PC-9 (cell line): ENCODE measurements around the gene AUTS2. TPM values are rescaled to one million over a fixed set of nuclear protein-coding genes. Genes with fewer than 3 reads are reported as not detected.
"Not testable (repeated sequence)": the region's sequence is repeated elsewhere in the genome, so short reads cannot be mapped to it uniquely, and the experiment has no call there.

Experiments used
- BruUV-seq: library from RNA; stranded (reverse); fragments of 400-500 nt; replicated peaks from 2 replicates; lab custom pipeline; 2021; lab: Mats Ljungman, UMichigan
- CTCF ChIA-PET: fragments of 300-600 bp; sonication (Branson Sonifier 250); formaldehyde crosslinking; loops from one replicate; lab custom pipeline; 2022; ENCODE audit warnings: antibody characterized with exemption; lab: Charles Lee
- POLR2A ChIA-PET: fragments of 300-600 bp; sonication (Branson Sonifier 250); formaldehyde crosslinking; loops from one replicate; lab custom pipeline; 2022; ENCODE audit warnings: antibody characterized with exemption; ENCODE audit not compliant: unreplicated experiment; lab: Charles Lee
- DNase-seq, 2 experiments: peaks; one replicate each; pipeline versions ENCODE4 v3.0.0 to v3.0.0-alpha.2; 2015 to 2022; ENCODE audit warnings: mixed read lengths in 1 of 2
- H2AFZ ChIP-seq: fragments of 200-600 bp; sonication (generic); 2 replicates; pipeline ENCODE4 v1.8.1; 2017; ENCODE audit warnings: antibody characterized with exemption
- H3F3A ChIP-seq: fragments of 200-600 bp; sonication (generic); 2 replicates; pipeline ENCODE4 v1.8.1; 2017; ENCODE audit warnings: antibody characterized with exemption, mild to moderate bottlenecking, low read depth; ENCODE audit not compliant: insufficient read depth
- H3K27ac ChIP-seq: fragments of 200-600 bp; sonication (generic); 2 replicates; pipeline ENCODE4 v1.6.1; 2016; ENCODE audit warnings: mixed run types
- H3K27me3 ChIP-seq: fragments of 200-600 bp; sonication (generic); 2 replicates; pipeline ENCODE4 v1.6.1; 2016; ENCODE audit warnings: low read depth, mixed run types; ENCODE audit not compliant: insufficient read depth
- H3K36me3 ChIP-seq: fragments of 200-600 bp; sonication (generic); 2 replicates; pipeline ENCODE4 v1.6.1; 2016; ENCODE audit warnings: low read depth, mixed run types
- H3K4me1 ChIP-seq: fragments of 200-600 bp; sonication (generic); replicated peaks from 2 replicates; pipeline ENCODE4 v1.6.1; 2016; ENCODE audit warnings: mixed run types; ENCODE audit not compliant: insufficient read depth
- H3K4me2 ChIP-seq: fragments of 200-600 bp; sonication (generic); 2 replicates; pipeline ENCODE4 v1.6.1; 2017; ENCODE audit warnings: mixed run types
- H3K4me3 ChIP-seq: fragments of 200-600 bp; sonication (generic); 2 replicates; pipeline ENCODE4 v1.6.1; 2016; ENCODE audit warnings: mixed run types
- H3K79me2 ChIP-seq: fragments of 200-600 bp; sonication (generic); 2 replicates; pipeline ENCODE4 v1.6.1; 2017; ENCODE audit warnings: low read depth, mixed run types
- H3K9me2 ChIP-seq: fragments of 200-600 bp; sonication (generic); 2 replicates; pipeline ENCODE4 v1.8.1; 2017; ENCODE audit warnings: mild to moderate bottlenecking; ENCODE audit not compliant: insufficient read depth
- H3K9me3 ChIP-seq: fragments of 200-600 bp; sonication (generic); 2 replicates; pipeline ENCODE4 v1.8.1; 2016; ENCODE audit warnings: low read depth; ENCODE audit not compliant: insufficient read depth
- H4K20me1 ChIP-seq: fragments of 200-600 bp; sonication (generic); 2 replicates; pipeline ENCODE4 v1.8.1; 2017; ENCODE audit not compliant: insufficient read depth
- EZH2 ChIP-seq: fragments of 200-600 bp; sonication (generic); IDR thresholded peaks from 2 replicates; pipeline ENCODE4 v1.8.0; 2017; ENCODE audit warnings: antibody characterized with exemption, low read depth
- intact Hi-C: fragments of 100-400 bp; cut with micrococcal nuclease; formaldehyde crosslinking; loops from one replicate; pipeline ENCODE4 v1.10.0; 2022; ENCODE audit not compliant: unreplicated experiment
- total RNA-seq: library from RNA; stranded (reverse); gene quantifications from 2 replicates; pipeline ENCODE4 v1.2.3, GENCODE V29; 2021
- TF ChIP-seq, protein P1 (sequence below): fragments of 200-600 bp; sonication (generic); conservative IDR thresholded peaks from 2 replicates; pipeline ENCODE4 v1.6.1; 2017; ENCODE audit warnings: mixed run types, antibody characterized with exemption, mild to moderate bottlenecking, moderate library complexity

AUTS2 gene
- total RNA-seq, 1 experiment from 2014 or later, result not detected

DNA sequence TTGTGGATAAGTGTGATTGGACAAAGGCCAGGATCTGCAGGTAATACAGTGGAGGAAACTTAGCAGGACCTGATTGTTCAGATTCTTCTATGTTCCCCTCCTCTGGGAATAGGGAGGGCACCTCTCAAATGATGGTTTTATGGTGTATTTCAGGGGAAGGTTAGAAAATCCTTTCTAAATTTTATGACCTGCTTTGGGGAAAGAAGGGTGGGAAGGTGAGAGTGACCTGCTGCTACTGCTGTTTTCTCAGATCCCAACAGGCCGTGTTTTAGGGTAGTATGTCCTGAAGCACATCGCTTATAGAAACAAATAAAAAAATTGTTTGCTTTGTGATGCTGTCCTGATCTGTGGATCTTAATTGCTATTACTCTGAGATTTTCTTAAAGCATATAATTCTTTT is 1129.6 kb downstream of the AUTS2 start:
- no peak for DNase-seq
- no peaks in the 10 kb centered on the region for H3K9me3 ChIP-seq
- intact Hi-C loops, result no loop called here
- no peaks in the 10 kb centered on the region for H4K20me1 ChIP-seq
- H3K27me3 ChIP-seq, result peaks cover 54% of the 10 kb centered on the region
- H3K27ac ChIP-seq, result no peak overlapping the region
- H3K4me2 ChIP-seq, result no peak overlapping the region
- CTCF ChIA-PET, result no interaction called here
- no peaks in the 10 kb centered on the region for H3K4me1 ChIP-seq
- POLR2A ChIA-PET, result no interaction called here
- H2AFZ ChIP-seq, result no peak overlapping the region
- H3K36me3 ChIP-seq, result no peaks in the 10 kb centered on the region
- H3F3A ChIP-seq, result no peaks in the 10 kb centered on the region
- H3K79me2 ChIP-seq, result no peaks in the 10 kb centered on the region
- TF ChIP-seq, protein P1, sequence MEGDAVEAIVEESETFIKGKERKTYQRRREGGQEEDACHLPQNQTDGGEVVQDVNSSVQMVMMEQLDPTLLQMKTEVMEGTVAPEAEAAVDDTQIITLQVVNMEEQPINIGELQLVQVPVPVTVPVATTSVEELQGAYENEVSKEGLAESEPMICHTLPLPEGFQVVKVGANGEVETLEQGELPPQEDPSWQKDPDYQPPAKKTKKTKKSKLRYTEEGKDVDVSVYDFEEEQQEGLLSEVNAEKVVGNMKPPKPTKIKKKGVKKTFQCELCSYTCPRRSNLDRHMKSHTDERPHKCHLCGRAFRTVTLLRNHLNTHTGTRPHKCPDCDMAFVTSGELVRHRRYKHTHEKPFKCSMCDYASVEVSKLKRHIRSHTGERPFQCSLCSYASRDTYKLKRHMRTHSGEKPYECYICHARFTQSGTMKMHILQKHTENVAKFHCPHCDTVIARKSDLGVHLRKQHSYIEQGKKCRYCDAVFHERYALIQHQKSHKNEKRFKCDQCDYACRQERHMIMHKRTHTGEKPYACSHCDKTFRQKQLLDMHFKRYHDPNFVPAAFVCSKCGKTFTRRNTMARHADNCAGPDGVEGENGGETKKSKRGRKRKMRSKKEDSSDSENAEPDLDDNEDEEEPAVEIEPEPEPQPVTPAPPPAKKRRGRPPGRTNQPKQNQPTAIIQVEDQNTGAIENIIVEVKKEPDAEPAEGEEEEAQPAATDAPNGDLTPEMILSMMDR, result no peak
- no peak for TF ChIP-seq EZH2
- H3K9me2 ChIP-seq, result no peaks in the 10 kb centered on the region
- no peak overlapping the region for H3K4me3 ChIP-seq
- BruUV-seq, result no TSS peak

DNA sequence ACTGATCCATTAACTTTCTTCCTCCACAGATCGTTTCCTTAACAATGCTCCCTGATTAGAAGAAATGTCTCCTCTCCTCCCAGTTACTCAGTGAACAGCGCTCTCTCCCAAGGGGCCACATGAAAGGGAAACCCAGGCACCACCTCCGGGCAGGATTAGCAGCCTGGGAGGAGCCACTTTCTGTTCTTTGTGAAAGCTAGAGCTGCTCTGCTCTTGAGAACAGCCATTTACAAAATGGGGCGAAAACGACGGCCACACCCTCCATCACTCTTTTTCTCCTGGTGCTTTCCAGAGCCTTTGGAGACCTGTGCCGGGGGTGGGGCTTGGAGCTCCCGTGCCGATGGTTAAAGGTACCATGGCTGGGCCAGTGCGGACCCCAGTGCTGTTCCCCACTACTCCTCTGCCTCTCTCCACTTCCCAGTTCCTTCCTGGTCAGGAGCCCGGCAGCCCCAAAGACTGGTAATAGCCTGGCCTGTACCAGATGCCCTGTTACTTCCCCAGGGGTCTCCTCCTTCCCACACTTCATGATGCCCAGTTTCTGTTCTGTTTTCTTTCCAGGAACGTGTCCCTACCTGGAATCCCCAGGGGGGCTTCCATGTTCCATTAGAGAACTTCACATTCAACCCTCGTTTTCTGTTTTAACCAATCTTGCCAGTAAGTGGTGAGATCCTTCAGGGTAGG is 1130.7 kb downstream of the AUTS2 start:
- peaks cover 57% of the 10 kb centered on the region for H3K27me3 ChIP-seq
- no peak overlapping the region for H3K4me2 ChIP-seq
- no peaks in the 10 kb centered on the region for H3K79me2 ChIP-seq
- ChIA-PET CTCF (no interaction called here), POLR2A (no interaction called here)
- no peaks in the 10 kb centered on the region for H3K4me1 ChIP-seq
- H3K27ac ChIP-seq, result no peak overlapping the region
- no peaks in the 10 kb centered on the region for H4K20me1 ChIP-seq
- intact Hi-C loops, result no loop called here
- TF ChIP-seq EZH2, result no peak
- TF ChIP-seq, protein P1, result no peak
- no peaks in the 10 kb centered on the region for H3F3A ChIP-seq
- no TSS peak for BruUV-seq
- no peaks in the 10 kb centered on the region for H3K9me3 ChIP-seq
- no peak overlapping the region for H2AFZ ChIP-seq
- no peak overlapping the region for H3K4me3 ChIP-seq
- DNase-seq, result no peak
- H3K36me3 ChIP-seq, result no peaks in the 10 kb centered on the region
- H3K9me2 ChIP-seq, result no peaks in the 10 kb centered on the region

DNA sequence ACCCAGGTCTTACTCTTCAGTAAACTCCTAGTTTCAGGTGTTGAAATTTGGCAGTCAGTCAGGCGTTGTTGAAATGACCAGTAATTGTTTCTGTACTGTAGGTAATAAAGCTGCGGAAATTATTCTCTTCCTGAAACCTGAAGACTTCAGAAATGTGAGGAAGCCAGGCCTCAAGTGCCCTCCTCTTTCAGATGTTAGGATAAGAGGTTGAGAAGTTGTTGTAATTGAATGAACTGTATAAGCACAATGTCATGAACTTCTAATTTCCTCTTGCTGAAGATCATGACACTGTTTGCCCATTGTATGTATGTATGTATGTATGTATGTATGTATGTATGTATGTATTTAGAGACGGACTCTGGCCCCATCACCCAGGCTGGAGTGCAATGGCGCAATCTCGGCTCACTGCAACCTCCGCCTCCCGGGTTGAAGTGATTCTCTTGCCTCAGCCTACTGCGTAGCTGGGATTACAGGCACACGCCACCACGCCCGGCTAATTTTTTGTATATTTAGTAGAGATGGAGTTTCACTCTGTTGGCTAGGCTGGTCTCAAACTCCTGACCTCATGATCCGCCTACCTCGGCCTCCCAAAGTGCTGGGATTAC is 1131.4 kb downstream of the AUTS2 start:
- intact Hi-C loops, CTCF ChIA-PET, DNase-seq, BruUV-seq, H3K4me3 ChIP-seq, H4K20me1 ChIP-seq, H3K36me3 ChIP-seq, POLR2A ChIA-PET, H3K4me2 ChIP-seq, H3K4me1 ChIP-seq, H3K9me2 ChIP-seq, H3F3A ChIP-seq, H3K9me3 ChIP-seq, H3K27ac ChIP-seq, H2AFZ ChIP-seq, H3K79me2 ChIP-seq: not testable (repeated sequence)
- peaks cover 64% of the 10 kb centered on the region for H3K27me3 ChIP-seq
